Measurements from ENCODE around the gene EREG. TPM values are rescaled to one million over a fixed set of nuclear protein-coding genes. Genes with fewer than 3 reads are reported as not detected.

The EREG gene, protein sequence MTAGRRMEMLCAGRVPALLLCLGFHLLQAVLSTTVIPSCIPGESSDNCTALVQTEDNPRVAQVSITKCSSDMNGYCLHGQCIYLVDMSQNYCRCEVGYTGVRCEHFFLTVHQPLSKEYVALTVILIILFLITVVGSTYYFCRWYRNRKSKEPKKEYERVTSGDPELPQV
- total RNA-seq = 1 to 10 TPM in 3 of 4 donors, under 1 TPM in 1; 0.71 to 5.8 (median 3.0) TPM
- 1 to 10 TPM in 2 of 3 donors, under 1 TPM in 1; 0.92 to 3.2 (median 1.2) TPM for polyA plus RNA-seq

GRCh38 chr4:74364652-74365491 lies at the start of gene EREG:
Gene EREG (plus strand): TSS chr4:74365145. CDS start chr4:74365309, 164 bp downstream.
- peak within 1 kb of the TSS; percentile 31 to 61 (median 44) for H3K4me3 ChIP-seq
- TF ChIP-seq EP300 (IDR thresholded peaks at IDR 0.05) = no peak
- no peak for TF ChIP-seq CTCF (IDR thresholded peaks at IDR 0.05)
- TF ChIP-seq POLR2AphosphoS5 (IDR thresholded peaks at IDR 0.05) = no peak
- TF ChIP-seq POLR2A (IDR thresholded peaks at IDR 0.05) = no peak
- WGBS, 2 donors = 6 to 21% methylated on average over 40 of the region's 40 CpGs
- peaks cover 0 to 10% (median 0%) of the 10 kb centered on the region in 3 donors for H3K27me3 ChIP-seq
- intact Hi-C loops (cut with DNase I) = no loop called here
- no peaks in the 10 kb centered on the region for H3K9me3 ChIP-seq
- H3K36me3 ChIP-seq = no peaks in the 10 kb centered on the region
- H3K27ac ChIP-seq = peak within 1 kb of the TSS in 3 of 4 donors; percentile 66 to 85 (median 73)
- DNase-seq = peak; percentile 65
- peaks cover 0 to 21% (median 11%) of the 10 kb centered on the region in 4 donors for H3K4me1 ChIP-seq

GRCh38 chr4:74315376-74315775 lies 49.6 kb upstream of the EREG start:
- WGBS, 2 donors = 81 to 90% methylated on average over 5 of the region's 5 CpGs
- DNase-seq = no peak
- H3K27ac ChIP-seq = no peak overlapping the region
- no peaks in the 10 kb centered on the region for H3K27me3 ChIP-seq
- peaks cover 0 to 2% (median 0%) of the 10 kb centered on the region in 4 donors for H3K4me1 ChIP-seq
- H3K36me3 ChIP-seq = no peaks in the 10 kb centered on the region
- H3K4me3 ChIP-seq = no peak overlapping the region
- no peaks in the 10 kb centered on the region for H3K9me3 ChIP-seq
- intact Hi-C loops (cut with DNase I) = loop anchor here (10.0 kb wide), 1 partner anchor 121 kb away; no protein-coding TSS in a partner anchor
- TF ChIP-seq POLR2A (IDR thresholded peaks at IDR 0.05) = no peak
- no peak for TF ChIP-seq CTCF (IDR thresholded peaks at IDR 0.05)
- no peak for TF ChIP-seq EP300 (IDR thresholded peaks at IDR 0.05)

DNA sequence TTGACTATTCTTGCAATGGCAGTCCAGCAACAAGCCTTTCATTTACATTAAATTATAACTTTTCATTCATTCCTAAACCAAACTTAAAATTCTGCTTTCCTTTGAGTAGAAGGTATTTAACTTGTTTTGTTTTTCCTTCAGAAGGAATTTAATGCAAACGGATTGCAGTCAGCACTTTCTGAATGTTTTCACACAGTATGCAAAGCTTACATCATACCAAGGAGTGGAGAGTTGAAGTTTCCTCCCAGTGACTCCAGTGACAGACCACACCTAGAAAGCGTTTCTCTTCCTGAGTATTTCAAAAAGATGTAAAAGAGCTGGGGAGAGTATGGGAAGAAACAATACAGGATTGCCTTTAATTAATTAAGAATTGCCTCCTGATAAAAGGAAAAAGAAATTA lies 48.5 kb upstream of the EREG start:
- H3K9me3 ChIP-seq = no peaks in the 10 kb centered on the region

GRCh38 chr4:74317616-74318246 lies 47.2 kb upstream of the EREG start:
- TF ChIP-seq POLR2AphosphoS5 (IDR thresholded peaks at IDR 0.05) (no peak), EP300 (IDR thresholded peaks at IDR 0.05) (no peak)
- Histone ChIP-seq H3K27ac (no peak overlapping the region), H3K27me3 (no peaks in the 10 kb centered on the region), H3K4me1 (peaks cover 0 to 5% (median 0%) of the 10 kb centered on the region in 4 donors), H3K36me3 (no peaks in the 10 kb centered on the region), H3K4me3 (no peak overlapping the region), H3K9me3 (no peaks in the 10 kb centered on the region)
- DNase-seq = no peak
- intact Hi-C loops (cut with DNase I) = loop anchor here (10.0 kb wide), 1 partner anchor 123 kb away; no protein-coding TSS in a partner anchor
- WGBS, 2 donors = 83 to 86% methylated on average over 3 of the region's 3 CpGs

More for the DNA sequence above, 48.5 kb upstream of the EREG start:
- 28 to 52% methylated on average over 2 of the region's 2 CpGs for WGBS, 2 donors
- no peak for DNase-seq
- no peak overlapping the region for H3K27ac ChIP-seq
- no peaks in the 10 kb centered on the region for H3K36me3 ChIP-seq
- H3K4me1 ChIP-seq = peaks cover 0 to 5% (median 0%) of the 10 kb centered on the region in 4 donors
- no peak for TF ChIP-seq POLR2AphosphoS5 (IDR thresholded peaks at IDR 0.05)
- TF ChIP-seq CTCF (IDR thresholded peaks at IDR 0.05) = no peak
- no peak for TF ChIP-seq POLR2A (IDR thresholded peaks at IDR 0.05)
- no peak for TF ChIP-seq EP300 (IDR thresholded peaks at IDR 0.05)
- H3K27me3 ChIP-seq = no peaks in the 10 kb centered on the region
- H3K4me3 ChIP-seq = no peak overlapping the region
- intact Hi-C loops (cut with DNase I) = loop anchor here (10.0 kb wide), 1 partner anchor 122 kb away; no protein-coding TSS in a partner anchor
